Right atrium auricular region (tissue), 2 donors: ENCODE results near the gene SMIM24. TPM values are rescaled to one million over a fixed set of nuclear protein-coding genes. Genes with fewer than 3 reads are reported as not detected.

Source experiments
- DNase-seq: peaks from one replicate; pipeline ENCODE4 v3.0.0-alpha.2; 2019; ENCODE audit warnings: low spot score
- H3K27ac ChIP-seq, 2 donors: fragments of 200-600 bp; sonication (generic); 1 replicate in 1 of 2; 2 replicates in 1 of 2; pipeline ENCODE4 v1.5.1; 2016 to 2019
- H3K27me3 ChIP-seq, 2 donors: fragments of 200-600 bp; sonication (generic); one replicate each; pipeline versions ENCODE4 v1.5.1 to v1.6.0; 2017 to 2019
- H3K36me3 ChIP-seq: fragments of 200-600 bp; sonication (generic); one replicate; pipeline ENCODE4 v1.5.1; 2016
- H3K4me1 ChIP-seq, 2 donors: fragments of 200-600 bp; sonication (generic); one replicate each; pipeline versions ENCODE4 v1.5.1 to v1.6.0; 2017 to 2019
- H3K4me3 ChIP-seq, 2 donors: fragments of 200-600 bp; sonication (generic); 1 replicate in 1 of 2; 2 replicates in 1 of 2; pipeline ENCODE4 v1.5.1; 2017 to 2019; ENCODE audit warnings: mild to moderate bottlenecking in 1 of 2, moderate library complexity in 1 of 2
- H3K9me3 ChIP-seq, 2 donors: fragments of 200-600 bp; sonication (generic); one replicate each; pipeline ENCODE4 v1.5.1; 2019
- total RNA-seq, 2 donors: library from RNA; depleted of rRNA; stranded (reverse); fragments of >200 nt; gene quantifications; one replicate each; pipeline ENCODE4 v1.1.0, GENCODE V29; 2016
- TF ChIP-seq, protein P1 (sequence below), 2 donors: fragments of 200-600 bp; sonication (generic); IDR thresholded peaks; one replicate each; pipeline ENCODE4 v1.5.1; 2019; ENCODE audit warnings: antibody characterized with exemption in 2 of 2

SMIM24 gene
- total RNA-seq, 2 donors from 2014 or later = not detected

DNA sequence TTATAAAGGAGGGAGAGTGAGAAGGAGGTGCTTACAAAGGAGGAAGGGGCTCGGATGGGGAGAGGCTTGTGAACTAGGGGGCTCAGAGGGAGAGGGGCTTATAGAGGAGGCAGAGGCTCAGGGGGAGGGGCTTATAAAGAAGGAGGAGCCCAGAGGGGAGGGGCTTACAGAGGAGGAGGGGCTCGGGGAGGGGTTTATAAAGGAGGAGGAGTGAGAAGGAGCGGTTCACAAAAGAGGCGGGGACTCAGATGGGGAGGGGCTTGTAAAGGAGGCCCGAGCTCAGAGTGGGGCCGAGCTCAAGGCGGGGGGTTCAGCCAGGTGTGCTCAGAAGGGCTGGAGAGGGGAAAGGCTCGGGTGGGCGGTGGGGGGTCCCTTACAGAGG, 500 bp downstream of the SMIM24 start:
- Histone ChIP-seq H3K36me3 (no peaks in the 10 kb centered on the region), H3K4me1 (no peaks in the 10 kb centered on the region), H3K27me3 (peaks cover 0 to 10% of the 10 kb centered on the region in 2 donors), H3K4me3 (no peak overlapping the region), H3K9me3 (no peaks in the 10 kb centered on the region), H3K27ac (no peak overlapping the region)
- DNase-seq = no peak
- TF ChIP-seq, protein P1, sequence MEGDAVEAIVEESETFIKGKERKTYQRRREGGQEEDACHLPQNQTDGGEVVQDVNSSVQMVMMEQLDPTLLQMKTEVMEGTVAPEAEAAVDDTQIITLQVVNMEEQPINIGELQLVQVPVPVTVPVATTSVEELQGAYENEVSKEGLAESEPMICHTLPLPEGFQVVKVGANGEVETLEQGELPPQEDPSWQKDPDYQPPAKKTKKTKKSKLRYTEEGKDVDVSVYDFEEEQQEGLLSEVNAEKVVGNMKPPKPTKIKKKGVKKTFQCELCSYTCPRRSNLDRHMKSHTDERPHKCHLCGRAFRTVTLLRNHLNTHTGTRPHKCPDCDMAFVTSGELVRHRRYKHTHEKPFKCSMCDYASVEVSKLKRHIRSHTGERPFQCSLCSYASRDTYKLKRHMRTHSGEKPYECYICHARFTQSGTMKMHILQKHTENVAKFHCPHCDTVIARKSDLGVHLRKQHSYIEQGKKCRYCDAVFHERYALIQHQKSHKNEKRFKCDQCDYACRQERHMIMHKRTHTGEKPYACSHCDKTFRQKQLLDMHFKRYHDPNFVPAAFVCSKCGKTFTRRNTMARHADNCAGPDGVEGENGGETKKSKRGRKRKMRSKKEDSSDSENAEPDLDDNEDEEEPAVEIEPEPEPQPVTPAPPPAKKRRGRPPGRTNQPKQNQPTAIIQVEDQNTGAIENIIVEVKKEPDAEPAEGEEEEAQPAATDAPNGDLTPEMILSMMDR (IDR thresholded peaks at IDR 0.05) = no peak

DNA sequence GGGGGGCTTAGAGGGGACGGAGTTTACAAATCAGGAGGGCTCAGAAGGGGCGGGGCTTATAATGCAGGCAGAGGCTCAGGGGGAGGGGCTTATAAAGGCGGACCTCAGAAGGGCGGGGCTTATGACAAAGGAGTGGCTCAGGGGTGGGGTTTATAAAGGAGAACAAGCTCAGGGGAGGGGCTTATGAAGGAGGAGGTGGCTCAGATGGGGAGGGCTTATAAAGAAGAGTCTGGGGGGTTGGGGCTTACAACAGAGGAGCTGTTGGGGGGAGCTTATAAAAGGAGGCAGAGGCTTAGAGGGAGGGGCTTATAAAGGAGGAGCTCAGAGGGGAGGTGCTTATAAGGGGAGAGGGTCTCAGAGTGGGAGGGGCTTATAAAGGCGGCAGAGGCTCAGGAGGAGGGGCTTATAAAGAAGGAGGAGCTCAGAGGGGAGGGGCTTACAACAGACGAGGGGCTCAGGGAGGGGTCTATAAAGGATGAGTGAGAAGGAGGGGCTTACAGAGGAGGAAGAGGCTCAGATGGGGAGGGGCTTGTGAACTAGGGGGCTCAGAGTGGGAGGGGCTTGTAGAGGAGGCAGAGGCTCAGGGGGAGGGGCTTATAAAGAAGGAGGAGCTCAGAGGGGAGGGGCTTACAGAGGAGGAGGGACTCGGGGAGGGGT, 1.0 kb downstream of the SMIM24 start:
- no peak for DNase-seq
- TF ChIP-seq, protein P1 (IDR thresholded peaks at IDR 0.05) = no peak
- H3K9me3 ChIP-seq = no peaks in the 10 kb centered on the region
- H3K27ac ChIP-seq = no peak overlapping the region
- no peaks in the 10 kb centered on the region for H3K4me1 ChIP-seq
- no peaks in the 10 kb centered on the region for H3K36me3 ChIP-seq
- no peak overlapping the region for H3K4me3 ChIP-seq
- peaks cover 0 to 10% of the 10 kb centered on the region in 2 donors for H3K27me3 ChIP-seq

DNA sequence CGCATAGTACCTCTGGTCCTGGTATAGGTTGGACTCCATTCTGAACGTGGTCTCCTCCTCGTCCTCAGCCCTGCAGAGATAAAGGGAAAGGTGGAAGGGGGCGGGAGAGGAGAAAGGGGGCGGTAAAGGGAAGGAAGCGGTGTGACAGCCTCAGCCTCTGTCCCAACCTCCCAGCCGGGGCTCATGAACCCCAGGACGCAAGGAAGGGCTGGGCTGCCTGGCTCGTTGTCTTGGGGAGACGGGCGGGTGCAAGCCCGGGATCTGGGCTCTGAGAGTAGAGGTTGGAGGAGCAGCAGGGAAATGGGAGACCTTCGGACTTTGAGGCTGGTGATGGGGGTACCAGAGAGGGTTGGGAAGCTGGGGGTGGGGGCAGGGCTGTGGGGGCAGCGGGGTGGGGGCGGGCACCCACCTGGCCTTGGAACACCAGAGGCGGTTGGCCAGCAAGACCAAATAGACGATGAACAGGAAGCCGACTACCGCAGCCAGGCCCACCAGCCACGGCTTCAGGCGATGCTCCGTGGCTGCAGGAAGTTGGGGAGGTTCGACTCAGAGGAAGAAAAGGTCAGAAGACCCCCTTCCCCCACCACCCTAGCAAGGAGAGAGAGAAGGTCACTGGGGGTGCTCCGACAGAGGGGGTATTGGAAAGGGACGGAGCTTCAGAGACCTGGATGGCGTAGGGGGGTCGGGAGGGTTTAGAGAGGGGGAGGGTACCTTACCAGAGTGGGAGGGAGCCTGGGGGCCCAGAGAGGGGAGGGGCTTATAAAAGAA, 1.7 kb downstream of the SMIM24 start:
- H3K36me3 ChIP-seq = no peaks in the 10 kb centered on the region
- H3K9me3 ChIP-seq = no peaks in the 10 kb centered on the region
- peaks cover 0 to 10% of the 10 kb centered on the region in 2 donors for H3K27me3 ChIP-seq
- H3K4me3 ChIP-seq = no peak overlapping the region
- H3K4me1 ChIP-seq = no peaks in the 10 kb centered on the region
- no peak overlapping the region for H3K27ac ChIP-seq
- TF ChIP-seq, protein P1 (IDR thresholded peaks at IDR 0.05) = no peak
- DNase-seq = no peak

DNA sequence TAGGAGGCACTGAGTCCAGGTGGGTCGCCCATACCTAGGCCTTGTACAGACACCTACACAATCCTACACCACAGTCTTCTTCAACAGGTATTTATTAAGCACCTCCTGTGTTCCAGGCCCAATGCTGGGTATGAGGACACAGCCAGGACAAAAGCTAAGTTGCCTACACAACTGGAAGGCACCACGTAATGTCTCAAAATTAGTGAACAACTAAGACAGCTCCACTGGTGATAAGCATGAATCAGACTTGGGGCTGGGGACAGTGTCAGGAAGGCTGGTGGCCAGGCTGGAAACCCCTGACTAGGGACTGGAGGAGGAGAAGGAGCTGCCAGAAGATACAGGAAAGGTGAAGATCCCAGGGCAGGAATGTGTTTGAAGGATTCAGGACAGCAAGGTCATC, 2.4 kb downstream of the SMIM24 start:
- no peaks in the 10 kb centered on the region for H3K9me3 ChIP-seq
- H3K36me3 ChIP-seq = no peaks in the 10 kb centered on the region
- DNase-seq = no peak
- no peaks in the 10 kb centered on the region for H3K4me1 ChIP-seq
- H3K27me3 ChIP-seq = peaks cover 0 to 10% of the 10 kb centered on the region in 2 donors
- TF ChIP-seq, protein P1 (IDR thresholded peaks at IDR 0.05) = no peak
- no peak overlapping the region for H3K4me3 ChIP-seq
- H3K27ac ChIP-seq = no peak overlapping the region

DNA sequence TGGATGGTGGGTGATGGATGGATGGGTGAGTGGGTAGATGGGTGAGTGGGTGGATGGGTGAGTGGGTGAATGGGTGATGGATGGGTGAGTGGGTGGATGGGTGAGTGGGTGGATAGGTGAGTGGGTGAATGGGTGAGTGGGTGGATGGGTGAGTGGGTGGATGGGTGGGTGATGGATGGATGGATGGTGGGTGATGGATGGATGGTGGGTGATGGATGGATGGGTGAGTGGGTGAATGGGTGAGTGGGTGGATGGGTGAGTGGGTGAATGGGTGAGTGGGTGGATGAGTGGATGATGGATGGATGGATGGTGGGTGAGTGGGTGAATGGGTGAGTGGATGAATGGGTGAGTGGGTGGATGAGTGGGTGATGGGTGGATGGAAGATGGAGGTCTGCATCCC, 2.8 kb downstream of the SMIM24 start:
- Histone ChIP-seq H3K9me3 (no peaks in the 10 kb centered on the region), H3K4me3 (no peak overlapping the region), H3K36me3 (no peaks in the 10 kb centered on the region), H3K27ac (no peak overlapping the region), H3K27me3 (peaks cover 0 to 10% of the 10 kb centered on the region in 2 donors), H3K4me1 (peaks cover 0 to 4% of the 10 kb centered on the region in 2 donors)
- TF ChIP-seq, protein P1 (IDR thresholded peaks at IDR 0.05) = no peak
- no peak for DNase-seq
